HEK293 (cell line): ENCODE measurements around the gene MADD.
A peak's percentile ranks its signal among the peaks of the same experiment; 100 is the strongest.

ENCODE experiments used
- CTCF ChIA-PET: fragments of 350-600 bp; formaldehyde crosslinking; extraction: SDS; loops from one replicate; lab custom pipeline; 2021; ENCODE audit warnings: antibody characterized with exemption; lab: Yijun Ruan, JAX
- POLR2A ChIA-PET: fragments of 300-600 bp; formaldehyde crosslinking; extraction: SDS; loops from one replicate; lab custom pipeline; 2020; ENCODE audit warnings: antibody characterized with exemption, inconsistent platforms; lab: Yijun Ruan, JAX
- H3K27ac ChIP-seq: fragments of 200-500 bp; sonication (Bioruptor generic); 2 replicates; pipeline ENCODE4 v1.5.1; 2014; ENCODE audit warnings: low read depth, low read length, control low read depth, inconsistent platforms; ENCODE audit errors: extremely low read depth
- H3K36me3 ChIP-seq, 2 experiments: fragments of 200-500 bp in 1 of 2; sonication (Bioruptor generic) in 1 of 2; 1 replicate in 1 of 2; 2 replicates in 1 of 2; pipeline ENCODE4 v1.5.1; 2014 to 2017; ENCODE audit warnings: inconsistent platforms in 2 of 2, low read length in 2 of 2; ENCODE audit not compliant: control insufficient read depth in 2 of 2, insufficient read depth in 1 of 2
- H3K4me1 ChIP-seq: fragments of 200-500 bp; sonication (Bioruptor generic); 2 replicates; pipeline ENCODE4 v1.5.1; 2014; ENCODE audit warnings: mild to moderate bottlenecking, low read length, inconsistent platforms; ENCODE audit not compliant: control insufficient read depth, insufficient read depth
- H3K4me3 ChIP-seq: 2 replicates; pipeline ENCODE4 v1.5.1; 2011; ENCODE audit warnings: low read depth, mild to moderate bottlenecking, control low read depth, low read length, moderate library complexity
- H3K9me3 ChIP-seq: fragments of 200-500 bp; sonication (Bioruptor generic); 2 replicates; pipeline ENCODE4 v1.5.1; 2014; ENCODE audit warnings: low read depth, low read length, inconsistent platforms; ENCODE audit not compliant: control insufficient read depth, insufficient read depth
- BCL11A ChIP-seq: fragments of 450-650 bp; formaldehyde crosslinking; IDR thresholded peaks from 2 replicates; pipeline ENCODE4 v1.5.1; 2016; ENCODE audit warnings: low read depth, missing biosample characterization, missing genetic modification characterization
- EGR2 ChIP-seq: fragments of 450-650 bp; formaldehyde crosslinking; IDR thresholded peaks from 2 replicates; pipeline ENCODE4 v1.5.1; 2016; ENCODE audit warnings: low read depth, missing biosample characterization, missing genetic modification characterization
- GLI2 ChIP-seq: fragments of 450-650 bp; formaldehyde crosslinking; IDR thresholded peaks from 2 replicates; pipeline ENCODE4; 2017; ENCODE audit warnings: missing biosample characterization, missing genetic modification characterization, low read depth, borderline replicate concordance
- ZBTB10 ChIP-seq: fragments of 450-650 bp; formaldehyde crosslinking; IDR thresholded peaks from 2 replicates; pipeline ENCODE4 v1.5.1; 2016; ENCODE audit warnings: missing biosample characterization, missing genetic modification characterization
- ZBTB11 ChIP-seq: fragments of 450-650 bp; formaldehyde crosslinking; conservative IDR thresholded peaks from 2 replicates; pipeline ENCODE4 v1.5.1; 2016; ENCODE audit warnings: low read depth, missing biosample characterization, missing genetic modification characterization
- ZBTB17 ChIP-seq: fragments of 450-650 bp; formaldehyde crosslinking; IDR thresholded peaks from 2 replicates; pipeline ENCODE4 v1.5.1; 2016; ENCODE audit warnings: missing biosample characterization, missing genetic modification characterization
- ZFP41 ChIP-seq: fragments of 450-650 bp; formaldehyde crosslinking; IDR thresholded peaks from 2 replicates; pipeline ENCODE4 v1.5.1; 2016; ENCODE audit warnings: missing biosample characterization, missing genetic modification characterization, borderline replicate concordance
- ZFP69B ChIP-seq: fragments of 450-650 bp; formaldehyde crosslinking; IDR thresholded peaks from 2 replicates; pipeline ENCODE4 v1.5.1; 2016; ENCODE audit warnings: missing biosample characterization, missing genetic modification characterization
- ZNF280D ChIP-seq: fragments of 450-650 bp; formaldehyde crosslinking; IDR thresholded peaks from 2 replicates; pipeline ENCODE4 v1.5.1; 2016; ENCODE audit warnings: missing biosample characterization, missing genetic modification characterization
- ZNF366 ChIP-seq: fragments of 450-650 bp; formaldehyde crosslinking; conservative IDR thresholded peaks from 2 replicates; pipeline ENCODE4 v1.5.1; 2016; ENCODE audit warnings: missing biosample characterization, missing genetic modification characterization
- ZNF513 ChIP-seq: fragments of 450-650 bp; IDR thresholded peaks from 2 replicates; pipeline ENCODE4 v1.5.1; 2018; ENCODE audit warnings: missing biosample characterization, missing genetic modification characterization
- ZNF549 ChIP-seq: fragments of 450-650 bp; IDR thresholded peaks from 2 replicates; pipeline ENCODE4 v1.5.1; 2018; ENCODE audit warnings: missing biosample characterization, missing genetic modification characterization, mild to moderate bottlenecking, inconsistent platforms, moderate library complexity
- ZNF621 ChIP-seq: fragments of 450-650 bp; formaldehyde crosslinking; IDR thresholded peaks from 2 replicates; pipeline ENCODE4 v1.5.1; 2017; ENCODE audit warnings: missing biosample characterization, missing genetic modification characterization
- ZNF623 ChIP-seq: fragments of 450-650 bp; formaldehyde crosslinking; IDR thresholded peaks from 2 replicates; pipeline ENCODE4 v1.5.1; 2016; ENCODE audit warnings: missing biosample characterization, missing genetic modification characterization
- ZNF629 ChIP-seq: fragments of 450-650 bp; formaldehyde crosslinking; IDR thresholded peaks from 2 replicates; pipeline ENCODE4 v1.5.1; 2017; ENCODE audit warnings: missing biosample characterization, missing genetic modification characterization
- ZSCAN18 ChIP-seq: fragments of 450-650 bp; formaldehyde crosslinking; IDR thresholded peaks from 2 replicates; pipeline ENCODE4 v1.5.1; 2016; ENCODE audit warnings: missing biosample characterization, missing genetic modification characterization

Gene MADD

GRCh38 chr11:47239852-47240251 lies 30.1 kb upstream of the MADD start:
- Histone ChIP-seq H3K4me3 (no peak overlapping the region), H3K36me3 (peaks cover 16 to 90% of the 10 kb centered on the region in 2 experiments), H3K27ac (no peak overlapping the region), H3K4me1 (no peaks in the 10 kb centered on the region), H3K9me3 (no peaks in the 10 kb centered on the region)
- no peak for TF ChIP-seq ZNF280D (tag by site-specific recombination)
- no peak for TF ChIP-seq ZNF549 (tag by site-specific recombination)
- 0 out of 2 replicates have a peak, but pooled peaks have one; percentile 39 for TF ChIP-seq ZNF513 (tag by site-specific recombination)
- TF ChIP-seq ZSCAN18 (tag by site-specific recombination) = no peak
- POLR2A ChIA-PET = interaction anchor here (1.2 to 2.1 kb wide), 4 partner anchors 8 to 23 kb away, joined by 3 to 13 read pairs (median 3); partner anchors contain the start of genes ACP2 and NR1H3
- CTCF ChIA-PET = no interaction called here

GRCh38 chr11:47241841-47242301 lies 28.1 kb upstream of the MADD start:
- Histone ChIP-seq H3K9me3 (no peaks in the 10 kb centered on the region), H3K4me3 (no peak overlapping the region), H3K36me3 (peaks cover 9 to 87% of the 10 kb centered on the region in 2 experiments), H3K27ac (0 out of 2 replicates have a peak overlapping the region, but pooled peaks have one; percentile 16), H3K4me1 (no peaks in the 10 kb centered on the region)
- POLR2A ChIA-PET = interaction anchor here (0.7 to 3.0 kb wide), 10 partner anchors 9 to 121 kb away, joined by 3 to 12 read pairs (median 3); no protein-coding TSS in a partner anchor
- TF ChIP-seq ZBTB17 (tag by site-specific recombination) (peak; percentile 39; the same call in 1 of the 2 replicates), BCL11A (tag by site-specific recombination) (no peak)
- CTCF ChIA-PET = interaction anchor here (0.5 to 2.1 kb wide), 9 partner anchors 15 to 612 kb away, joined by 3 to 11 read pairs (median 3); partner anchors contain the start of gene NR1H3

- Histone ChIP-seq H3K36me3 (peaks cover 9 to 88% of the 10 kb centered on the region in 2 experiments), H3K27ac (no peak overlapping the region), H3K4me1 (no peaks in the 10 kb centered on the region), H3K9me3 (no peaks in the 10 kb centered on the region), H3K4me3 (no peak overlapping the region)
- CTCF ChIA-PET = interaction anchor here (1.2 to 2.1 kb wide), 4 partner anchors 16 to 112 kb away, joined by 3 to 11 read pairs (median 5); partner anchors contain the start of gene NR1H3
- POLR2A ChIA-PET = interaction anchor here (0.5 to 3.0 kb wide), 8 partner anchors 9 to 120 kb away, joined by 3 to 12 read pairs (median 4); no protein-coding TSS in a partner anchor
- TF ChIP-seq ZNF621 (tag by site-specific recombination) (no peak), ZBTB11 (no peak), ZFP69B (no peak), ZNF629 (tag by site-specific recombination) (no peak), ZFP41 (tag by site-specific recombination) (no peak), ZBTB10 (no peak), ZNF366 (tag by site-specific recombination) (no peak), EGR2 (tag by site-specific recombination) (no peak), ZNF623 (tag by site-specific recombination) (no peak), GLI2 (tag by site-specific recombination) (no peak)
These were observed 27.2 kb upstream of the MADD start for GRCh38 chr11:47242596-47243192.
